Peyer's patch (tissue), 4 donors: ENCODE data around the gene NKD2.

Source experiments
- CTCF ChIP-seq, 6 experiments: fragments of 450-650 bp in 4 of 6; fragments of 200-600 bp in 2 of 6; sonication (generic) in 1 of 6; IDR thresholded peaks; one replicate each; pipeline ENCODE4 v1.5.1; 2017 to 2019; ENCODE audit warnings: antibody characterized with exemption in 6 of 6, mild to moderate bottlenecking in 3 of 6, moderate library complexity in 1 of 6
- POLR2A ChIP-seq, 2 donors: fragments of 450-650 bp; IDR thresholded peaks; one replicate each; pipeline ENCODE4 v1.5.1; 2017; ENCODE audit warnings: antibody characterized with exemption in 2 of 2, mild to moderate bottlenecking in 2 of 2, moderate library complexity in 2 of 2

- TF ChIP-seq CTCF (IDR thresholded peaks at IDR 0.05) (no peak), POLR2A (IDR thresholded peaks at IDR 0.05) (no peak)
These were observed 30.5 kb upstream of the NKD2 start for GRCh38 chr5:978054-978453.
